Liver (tissue), 9 donors: ENCODE measurements around the gene ZDHHC8. TPM values are rescaled to one million over a fixed set of nuclear protein-coding genes. Genes with fewer than 3 reads are reported as not detected.

Source experiments
- DNase-seq: peaks from one replicate; pipeline ENCODE4 v3.0.0-alpha.2; 2017; ENCODE audit warnings: low spot score
- H3K27ac ChIP-seq, 2 donors: one replicate each; pipeline ENCODE4 v1.7.0; 2013; ENCODE audit warnings: inconsistent platforms in 2 of 2, low read length in 2 of 2, control low read depth in 1 of 2, low read depth in 1 of 2, mild to moderate bottlenecking in 1 of 2
- H3K27me3 ChIP-seq, 4 donors: one replicate each; pipeline versions ENCODE4 v1.6.1 to v1.7.0; 2013; ENCODE audit warnings: low read length in 3 of 4, inconsistent platforms in 1 of 4, mild to moderate bottlenecking in 1 of 4, moderate library complexity in 1 of 4; ENCODE audit not compliant: control insufficient read depth in 4 of 4, insufficient read depth in 4 of 4
- H3K36me3 ChIP-seq, 4 donors: one replicate each; pipeline versions ENCODE4 v1.6.1 to v1.7.0; 2013; ENCODE audit warnings: low read length in 3 of 4, mild to moderate bottlenecking in 3 of 4, low read depth in 1 of 4, moderate library complexity in 1 of 4; ENCODE audit not compliant: control insufficient read depth in 4 of 4, insufficient read depth in 3 of 4
- H3K4me1 ChIP-seq, 4 donors: one replicate each; pipeline versions ENCODE4 v1.6.1 to v1.7.0; 2013; ENCODE audit warnings: low read length in 3 of 4, mild to moderate bottlenecking in 3 of 4, moderate library complexity in 1 of 4; ENCODE audit not compliant: control insufficient read depth in 4 of 4, insufficient read depth in 4 of 4
- H3K4me3 ChIP-seq, 3 donors: one replicate each; pipeline versions ENCODE4 v1.6.1 to v1.7.0; 2013; ENCODE audit warnings: low read length in 3 of 3, control low read depth in 1 of 3, low read depth in 1 of 3, mild to moderate bottlenecking in 1 of 3
- H3K9ac ChIP-seq, 2 donors: one replicate each; pipeline ENCODE4 v1.7.0; 2013; ENCODE audit warnings: low read length in 2 of 2, mild to moderate bottlenecking in 2 of 2, moderate library complexity in 2 of 2, control low read depth in 1 of 2, low read depth in 1 of 2
- H3K9me3 ChIP-seq, 4 donors: one replicate each; pipeline versions ENCODE4 v1.6.1 to v1.7.0; 2013; ENCODE audit warnings: low read length in 3 of 4; ENCODE audit not compliant: control insufficient read depth in 4 of 4
- ATF3 ChIP-seq: IDR thresholded peaks from 2 replicates; pipeline ENCODE4 v1.6.1; 2016; ENCODE audit warnings: antibody characterized with exemption
- CTCF ChIP-seq: fragments of 150-350 bp; IDR thresholded peaks from 2 replicates; pipeline ENCODE4 v1.5.1; 2017; ENCODE audit warnings: improper control_type of control experiment, low read depth, low read length; ENCODE audit not compliant: missing input control
- EGR1 ChIP-seq, 2 donors: IDR thresholded peaks; 2 replicates each; pipeline ENCODE4 v1.6.1; 2016 to 2018; ENCODE audit warnings: antibody characterized with exemption in 2 of 2, low read depth in 2 of 2
- FOXA1 ChIP-seq: IDR thresholded peaks from 2 replicates; pipeline ENCODE4 v1.6.1; 2016; ENCODE audit warnings: antibody characterized with exemption
- FOXA2 ChIP-seq: IDR thresholded peaks from 2 replicates; pipeline ENCODE4 v1.6.1; 2016; ENCODE audit warnings: antibody characterized with exemption
- GABPA ChIP-seq, 2 donors: IDR thresholded peaks in 1 of 2; conservative IDR thresholded peaks in 1 of 2; 2 replicates each; pipeline ENCODE4 v1.6.1; 2016; ENCODE audit warnings: antibody characterized with exemption in 2 of 2, mild to moderate bottlenecking in 1 of 2, moderate library complexity in 1 of 2
- HNF4A ChIP-seq, 2 donors: conservative IDR thresholded peaks; 2 replicates each; pipeline ENCODE4 v1.6.1; 2016; ENCODE audit warnings: antibody characterized with exemption in 2 of 2, mild to moderate bottlenecking in 2 of 2
- HNF4G ChIP-seq: IDR thresholded peaks from 2 replicates; pipeline ENCODE4 v1.6.1; 2016; ENCODE audit warnings: antibody characterized with exemption
- JUND ChIP-seq, 2 donors: IDR thresholded peaks; 2 replicates each; pipeline ENCODE4 v1.6.1; 2016; ENCODE audit warnings: antibody characterized with exemption in 2 of 2
- MAX ChIP-seq: IDR thresholded peaks from 2 replicates; pipeline ENCODE4 v1.6.1; 2016; ENCODE audit warnings: antibody characterized with exemption
- NR2F2 ChIP-seq: IDR thresholded peaks from 2 replicates; pipeline ENCODE4 v1.6.1; 2016; ENCODE audit warnings: antibody characterized with exemption
- RAD21 ChIP-seq, 2 donors: IDR thresholded peaks; 2 replicates each; pipeline ENCODE4 v1.6.1; 2016; ENCODE audit warnings: antibody characterized with exemption in 2 of 2, mild to moderate bottlenecking in 2 of 2
- REST ChIP-seq: IDR thresholded peaks from 2 replicates; pipeline ENCODE4 v1.6.1; 2016; ENCODE audit warnings: antibody characterized with exemption, mild to moderate bottlenecking
- RXRA ChIP-seq, 2 donors: IDR thresholded peaks; 2 replicates each; pipeline ENCODE4 v1.6.1; 2017 to 2018; ENCODE audit warnings: antibody characterized with exemption in 2 of 2, mild to moderate bottlenecking in 1 of 2
- SP1 ChIP-seq: IDR thresholded peaks from 2 replicates; pipeline ENCODE4 v1.6.1; 2018; ENCODE audit warnings: antibody characterized with exemption, mild to moderate bottlenecking
- TAF1 ChIP-seq: conservative IDR thresholded peaks from 2 replicates; pipeline ENCODE4 v1.6.1; 2016; ENCODE audit warnings: antibody characterized with exemption, mild to moderate bottlenecking
- YY1 ChIP-seq: IDR thresholded peaks from 2 replicates; pipeline ENCODE4 v1.6.1; 2016; ENCODE audit warnings: antibody characterized with exemption, mild to moderate bottlenecking
- ZBTB33 ChIP-seq: IDR thresholded peaks from 2 replicates; pipeline ENCODE4 v1.6.1; 2016; ENCODE audit warnings: antibody characterized with exemption
- WGBS: extraction: QIAGEN DNeasy Blood & Tissue Kit; methylation state at CpG from one replicate; pipeline ENCODE4 v1.1.7; 2013; 5-methylcytosine and 5-hydroxymethylcytosine counted together
- polyA plus RNA-seq, 2 donors: library from polyadenylated mRNA; stranded (reverse) in 1 of 2; unstranded in 1 of 2; fragments of 200-250 nt in 1 of 2; fragments of >200 nt in 1 of 2; fragmentation: Nextera tagmentation in 1 of 2; extraction: Ambion mirVana in 1 of 2; gene quantifications; one replicate each; pipeline versions ENCODE4 v1.2.1 to v1.2.3, GENCODE V29; 2013 to 2015
- total RNA-seq, 2 donors: library from RNA; depleted of rRNA; stranded (reverse); fragments of >200 nt; gene quantifications; one replicate each; pipeline ENCODE4 v1.2.3, GENCODE V29; 2014
- donor health status: healthy.
- donor health status: healthy.
- donor health status: healthy.
- donor health status: healthy.
- donor health status: healthy.

The ZDHHC8 gene
- total and polyA plus RNA-seq, 4 donors = 2.9 to 11.8 (median 6.8) TPM

- Histone ChIP-seq H3K9me3 (no peaks in the 10 kb centered on the region), H3K4me3 (no peak overlapping the region), H3K36me3 (no peaks in the 10 kb centered on the region), H3K9ac (no peak overlapping the region), H3K4me1 (peaks cover 0 to 16% (median 8%) of the 10 kb centered on the region in 4 donors), H3K27me3 (no peaks in the 10 kb centered on the region), H3K27ac (no peak overlapping the region)
- TF ChIP-seq FOXA1 (no peak), YY1 (no peak), FOXA2 (no peak), GABPA (IDR thresholded peaks at IDR 0.05 in 1 of 2, conservative IDR thresholded peaks at IDR 0.05 in 1 of 2) (no peak), HNF4A (conservative IDR thresholded peaks at IDR 0.05) (no peak), TAF1 (no peak), MAX (no peak), HNF4G (no peak), RXRA (IDR thresholded peaks at IDR 0.05) (no peak), ZBTB33 (no peak), JUND (IDR thresholded peaks at IDR 0.05) (no peak)
- no peak for DNase-seq
- WGBS = 87% methylated on average over 19 of the region's 19 CpGs
Observed at GRCh38 chr22:20167643-20168322, 36.2 kb downstream of the ZDHHC8 start.

- peaks cover 7 to 31% (median 22%) of the 10 kb centered on the region in 4 donors for H3K4me1 ChIP-seq
- WGBS = 76% methylated on average over 10 of the region's 10 CpGs
Observed at GRCh38 chr22:20169253-20169822, 37.7 kb downstream of the ZDHHC8 start.

More at GRCh38 chr22:20169253-20169822, 37.7 kb downstream of the ZDHHC8 start:
- no peak overlapping the region for H3K9ac ChIP-seq
- DNase-seq = no peak
- H3K4me3 ChIP-seq = no peak overlapping the region
- H3K27me3 ChIP-seq = no peaks in the 10 kb centered on the region
- TF ChIP-seq FOXA2 = no peak
- no peak for TF ChIP-seq ATF3
- no peak for TF ChIP-seq GABPA (IDR thresholded peaks at IDR 0.05 in 1 of 2, conservative IDR thresholded peaks at IDR 0.05 in 1 of 2)
- no peak for TF ChIP-seq JUND (IDR thresholded peaks at IDR 0.05)
- no peak for TF ChIP-seq YY1
- TF ChIP-seq NR2F2 = no peak
- no peak for TF ChIP-seq RXRA (IDR thresholded peaks at IDR 0.05)
- TF ChIP-seq ZBTB33 = no peak
- TF ChIP-seq SP1 = no peak
- TF ChIP-seq CTCF = no peak
- TF ChIP-seq TAF1 = no peak
- TF ChIP-seq FOXA1 = no peak
- no peak for TF ChIP-seq RAD21 (IDR thresholded peaks at IDR 0.05)
- no peak for TF ChIP-seq EGR1 (IDR thresholded peaks at IDR 0.05; ENCODE audit: low read depth in 2 of 2)
- no peak for TF ChIP-seq REST
- no peak overlapping the region for H3K27ac ChIP-seq
- H3K36me3 ChIP-seq = no peaks in the 10 kb centered on the region
- no peaks in the 10 kb centered on the region for H3K9me3 ChIP-seq
